H9 (cell line): ENCODE measurements around the gene NUP214. TPM values are rescaled to one million over a fixed set of nuclear protein-coding genes. Genes with fewer than 3 reads are reported as not detected.

ENCODE experiments used
- DNase-seq: peaks from one replicate; pipeline ENCODE4 v3.0.0-alpha.2; 2017
- H2AFZ ChIP-seq: one replicate; pipeline ENCODE4 v1.6.1; 2013; ENCODE audit warnings: mild to moderate bottlenecking, low read length, control low read depth, moderate library complexity
- H2AK5ac ChIP-seq: 2 replicates; pipeline ENCODE4 v1.6.1; 2013; ENCODE audit warnings: low read length, control low read depth, mixed read lengths; ENCODE audit not compliant: insufficient read length
- H2BK120ac ChIP-seq: one replicate; pipeline ENCODE4 v1.6.1; 2013; ENCODE audit warnings: low read depth, mild to moderate bottlenecking, low read length, control low read depth, inconsistent platforms; ENCODE audit not compliant: poor library complexity, severe bottlenecking
- H2BK12ac ChIP-seq: 2 replicates; pipeline ENCODE4 v1.6.1; 2013; ENCODE audit warnings: low read length, control low read depth, mixed read lengths, low read depth; ENCODE audit not compliant: insufficient read length
- H2BK15ac ChIP-seq: 2 replicates; pipeline ENCODE4 v1.6.1; 2013; ENCODE audit warnings: low read depth, low read length, control low read depth
- H2BK20ac ChIP-seq: one replicate; pipeline ENCODE4 v1.6.1; 2013; ENCODE audit warnings: low read depth, mild to moderate bottlenecking, low read length, control low read depth, inconsistent platforms; ENCODE audit not compliant: poor library complexity, severe bottlenecking
- H2BK5ac ChIP-seq: 2 replicates; pipeline ENCODE4 v1.6.1; 2013; ENCODE audit warnings: low read length, control low read depth, mixed read lengths; ENCODE audit not compliant: insufficient read length
- H3K14ac ChIP-seq: 2 replicates; pipeline ENCODE4 v1.6.1; 2013; ENCODE audit warnings: low read length, control low read depth; ENCODE audit not compliant: insufficient read depth
- H3K18ac ChIP-seq: 2 replicates; pipeline ENCODE4 v1.6.1; 2013; ENCODE audit warnings: low read depth, mild to moderate bottlenecking, mixed read lengths, low read length, control low read depth; ENCODE audit not compliant: insufficient read length
- H3K23ac ChIP-seq: 2 replicates; pipeline ENCODE4 v1.6.1; 2013; ENCODE audit warnings: low read length, control low read depth, mixed read lengths, low read depth; ENCODE audit not compliant: insufficient read length
- H3K23me2 ChIP-seq: 2 replicates; pipeline ENCODE4 v1.6.1; 2013; ENCODE audit warnings: low read depth, mild to moderate bottlenecking, mixed read lengths, low read length, control low read depth; ENCODE audit not compliant: insufficient read length, poor library complexity, severe bottlenecking
- H3K27ac ChIP-seq: 2 replicates; pipeline ENCODE4 v1.5.1; 2013; ENCODE audit warnings: low read length, control low read depth, mixed read lengths, low read depth; ENCODE audit not compliant: insufficient read length
- H3K27me3 ChIP-seq: 2 replicates; pipeline ENCODE4 v1.6.1; 2013; ENCODE audit warnings: low read length, control low read depth, inconsistent platforms; ENCODE audit not compliant: insufficient read depth
- H3K4ac ChIP-seq: 2 replicates; pipeline ENCODE4 v1.6.1; 2013; ENCODE audit warnings: low read depth, mild to moderate bottlenecking, control low read depth, inconsistent platforms, low read length, moderate library complexity
- H3K4me1 ChIP-seq: 2 replicates; pipeline ENCODE4 v1.6.1; 2013; ENCODE audit warnings: low read length, control low read depth, inconsistent platforms; ENCODE audit not compliant: insufficient read depth
- H3K4me2 ChIP-seq: 2 replicates; pipeline ENCODE4 v1.6.1; 2013; ENCODE audit warnings: low read length, control low read depth, mixed read lengths; ENCODE audit not compliant: insufficient read length, insufficient read depth
- H3K56ac ChIP-seq: 2 replicates; pipeline ENCODE4 v1.6.1; 2013; ENCODE audit warnings: low read depth, mild to moderate bottlenecking, mixed read lengths, low read length, control low read depth; ENCODE audit not compliant: insufficient read length
- H3K79me1 ChIP-seq: 2 replicates; pipeline ENCODE4 v1.6.1; 2013; ENCODE audit warnings: low read depth, mild to moderate bottlenecking, moderate library complexity, low read length, control low read depth, inconsistent platforms; ENCODE audit not compliant: insufficient read depth, poor library complexity, severe bottlenecking
- H3K79me2 ChIP-seq: 2 replicates; pipeline ENCODE4 v1.6.1; 2013; ENCODE audit warnings: low read length, control low read depth, inconsistent platforms; ENCODE audit not compliant: insufficient read depth
- H3K9ac ChIP-seq: 2 replicates; pipeline ENCODE4 v1.6.1; 2013; ENCODE audit warnings: low read length, control low read depth, mixed read lengths; ENCODE audit not compliant: insufficient read length; ENCODE audit errors: extremely low read depth
- H3K9me3 ChIP-seq: one replicate; pipeline ENCODE4 v1.6.1; 2013; ENCODE audit warnings: low read depth, low read length, inconsistent platforms; ENCODE audit not compliant: control insufficient read depth
- H3T11ph ChIP-seq: one replicate; pipeline ENCODE4 v1.6.1; 2013; ENCODE audit warnings: mild to moderate bottlenecking, low read length, control low read depth, inconsistent platforms
- H4K20me1 ChIP-seq: one replicate; pipeline ENCODE4 v1.6.1; 2013; ENCODE audit not compliant: control insufficient read depth, insufficient read length, insufficient read depth
- H4K5ac ChIP-seq: 2 replicates; pipeline ENCODE4 v1.6.1; 2013; ENCODE audit warnings: low read depth, mild to moderate bottlenecking, mixed read lengths, low read length, control low read depth; ENCODE audit not compliant: insufficient read length
- H4K8ac ChIP-seq: replicated peaks from 2 replicates; pipeline ENCODE4 v1.6.1; 2013; ENCODE audit warnings: low read length, control low read depth, mixed read lengths, low read depth; ENCODE audit not compliant: insufficient read length
- H4K91ac ChIP-seq: 2 replicates; pipeline ENCODE4 v1.6.1; 2013; ENCODE audit warnings: low read depth, mild to moderate bottlenecking, moderate library complexity, mixed read lengths, low read length, control low read depth; ENCODE audit not compliant: insufficient read length
- H3K27ac Mint-ChIP-seq, 3 experiments: 2 replicates in 2 of 3; 3 replicates in 1 of 3; pipeline ENCODE4 v1.8.0; 2020 to 2021; ENCODE audit warnings: mixed read lengths in 3 of 3, mild to moderate bottlenecking in 1 of 3, moderate library complexity in 1 of 3
- H3K27me3 Mint-ChIP-seq: 2 replicates; pipeline ENCODE4 v1.8.0; 2021; ENCODE audit warnings: low read depth, mild to moderate bottlenecking, moderate library complexity, mixed read lengths
- H3K36me3 Mint-ChIP-seq, 3 experiments: 2 replicates in 2 of 3; 3 replicates in 1 of 3; pipeline ENCODE4 v1.8.0; 2020 to 2021; ENCODE audit warnings: low read depth in 3 of 3, mixed read lengths in 3 of 3; ENCODE audit not compliant: insufficient read depth in 1 of 3
- H3K4me1 Mint-ChIP-seq, 2 experiments: 2 replicates each; pipeline ENCODE4 v1.8.0; 2020; ENCODE audit warnings: mixed read lengths in 2 of 2
- H3K4me3 Mint-ChIP-seq, 2 experiments: 2 replicates in 1 of 2; 3 replicates in 1 of 2; pipeline ENCODE4 v1.8.0; 2020 to 2021; ENCODE audit warnings: mild to moderate bottlenecking in 2 of 2, mixed read lengths in 2 of 2, moderate library complexity in 1 of 2
- H3K9me3 Mint-ChIP-seq, 2 experiments: 2 replicates in 1 of 2; 3 replicates in 1 of 2; pipeline ENCODE4 v1.8.0; 2020; ENCODE audit warnings: mild to moderate bottlenecking in 2 of 2, mixed read lengths in 2 of 2, moderate library complexity in 1 of 2
- CTCF ChIP-seq: fragments of 200-600 bp; sonication (generic); conservative IDR thresholded peaks from 3 replicates; pipeline ENCODE4 v1.8.0; 2021; ENCODE audit warnings: antibody characterized with exemption, mild to moderate bottlenecking
- WGBS: extraction: QIAGEN DNeasy Blood & Tissue Kit; methylation state at CpG from one replicate; pipeline ENCODE4 v1.1.7; 2013; ENCODE audit warnings: missing lambda C conversion rate, low lambda C conversion rate, mixed read lengths; ENCODE audit not compliant: insufficient read length; ENCODE audit errors: extremely low coverage; 5-methylcytosine and 5-hydroxymethylcytosine counted together
- total RNA-seq: library from RNA; stranded (reverse); gene quantifications from 2 replicates; pipeline ENCODE4 v1.2.1, GENCODE V29; 2021

Gene NUP214
- total RNA-seq, 1 experiment from 2014 or later, result 53.8 TPM

DNA sequence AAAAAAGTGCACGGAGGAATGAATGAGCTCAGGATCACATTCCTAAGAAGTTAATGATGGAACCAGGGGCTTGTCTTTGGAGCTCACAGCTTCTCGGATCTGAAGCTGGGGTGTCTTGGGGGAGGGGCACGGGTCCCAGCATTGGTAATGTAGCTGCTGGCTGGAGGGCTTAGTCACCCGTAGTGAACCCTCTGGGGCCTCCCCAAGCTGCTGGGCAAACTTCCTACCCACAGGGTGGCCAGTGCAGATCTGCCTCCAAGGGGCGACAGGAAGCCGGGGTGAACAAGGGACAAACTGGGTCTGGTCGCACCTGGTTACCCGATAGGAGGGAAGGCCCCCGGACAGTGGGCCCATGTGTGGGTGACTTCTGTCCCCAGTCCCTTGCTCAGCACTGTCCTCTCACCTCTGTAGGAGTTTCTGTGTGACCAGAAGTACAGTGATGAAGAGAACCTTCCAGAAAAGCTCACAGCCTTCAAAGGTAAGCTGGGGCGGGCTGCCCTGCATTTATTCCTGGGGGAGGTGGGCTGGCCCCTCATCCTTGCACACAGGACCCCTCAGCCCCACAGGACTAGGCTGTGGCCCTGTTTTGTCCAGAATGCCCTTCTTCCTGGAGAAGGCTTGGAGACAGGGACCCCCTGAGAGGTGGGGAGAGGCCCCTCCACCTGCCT is 14.1 kb upstream of the NUP214 start:
- Histone ChIP-seq H3K27ac (no peak overlapping the region), H3K9me3 (no peaks in the 10 kb centered on the region), H3K14ac (no peak overlapping the region), H2BK12ac (no peak overlapping the region), H2BK120ac (no peak overlapping the region), H4K91ac (no peak overlapping the region), H3K9ac (no peak overlapping the region), H3K79me2 (no peaks in the 10 kb centered on the region), H3K79me1 (no peaks in the 10 kb centered on the region), H3K27me3 (no peaks in the 10 kb centered on the region), H3K4me1 (no peaks in the 10 kb centered on the region), H4K5ac (no peak overlapping the region), H3K18ac (peak overlapping the region; percentile 53), H3T11ph (no peak overlapping the region), H3K23me2 (no peaks in the 10 kb centered on the region), H2BK15ac (no peak overlapping the region), H3K4me2 (no peak overlapping the region), H2BK5ac (no peak overlapping the region), H3K23ac (no peak overlapping the region), H2AFZ (no peak overlapping the region), H4K8ac (no peak overlapping the region), H3K56ac (no peak overlapping the region), H3K4ac (no peak overlapping the region), H2BK20ac (no peak overlapping the region), H2AK5ac (no peak overlapping the region), H4K20me1 (peaks cover 2% of the 10 kb centered on the region)
- Mint-ChIP-seq H3K4me1 (peaks cover 23 to 31% of the 10 kb centered on the region in 2 experiments), H3K27ac (peak overlapping the region; percentile 65 to 87 (median 72); a peak in 5 of 7 replicates), H3K36me3 (peaks cover 49 to 71% (median 62%) of the 10 kb centered on the region in 3 experiments), H3K9me3 (no peaks in the 10 kb centered on the region), H3K4me3 (no peak overlapping the region), H3K27me3 (no peaks in the 10 kb centered on the region)
- DNase-seq, result no peak
- TF ChIP-seq CTCF, result no peak
- no CpG with 5 or more reads among the region's 10 CpGs for WGBS
